ENCODE measurements around the gene SLC9A8. TPM values are rescaled to one million over a fixed set of nuclear protein-coding genes. Genes with fewer than 3 reads are reported as not detected.

Gene SLC9A8
- total RNA-seq, 4 donors from 2014 or later = 12.4 to 20.4 (median 15.1) TPM

- peaks cover 0 to 43% of the 10 kb centered on the region in 2 donors for H3K36me3 ChIP-seq
- ATAC-seq (no peak), DNase-seq (no peak)
- peaks cover 23 to 33% of the 10 kb centered on the region in 2 donors for H3K4me1 ChIP-seq
- in situ Hi-C loops (cut with MboI; ENCODE audit: low sequenced_read_pairs in 4 of 4) = no loop called here
- no peak overlapping the region for H3K4me3 ChIP-seq
- intact Hi-C loops (cut with DNase I; ENCODE audit: low total_unique reads) = no loop called here
- H3K9me3 ChIP-seq = no peaks in the 10 kb centered on the region
- H3K27me3 ChIP-seq = no peaks in the 10 kb centered on the region
- peak overlapping the region in 1 of 4 donors; percentile 16 for H3K27ac ChIP-seq
- TF ChIP-seq, protein P1, sequence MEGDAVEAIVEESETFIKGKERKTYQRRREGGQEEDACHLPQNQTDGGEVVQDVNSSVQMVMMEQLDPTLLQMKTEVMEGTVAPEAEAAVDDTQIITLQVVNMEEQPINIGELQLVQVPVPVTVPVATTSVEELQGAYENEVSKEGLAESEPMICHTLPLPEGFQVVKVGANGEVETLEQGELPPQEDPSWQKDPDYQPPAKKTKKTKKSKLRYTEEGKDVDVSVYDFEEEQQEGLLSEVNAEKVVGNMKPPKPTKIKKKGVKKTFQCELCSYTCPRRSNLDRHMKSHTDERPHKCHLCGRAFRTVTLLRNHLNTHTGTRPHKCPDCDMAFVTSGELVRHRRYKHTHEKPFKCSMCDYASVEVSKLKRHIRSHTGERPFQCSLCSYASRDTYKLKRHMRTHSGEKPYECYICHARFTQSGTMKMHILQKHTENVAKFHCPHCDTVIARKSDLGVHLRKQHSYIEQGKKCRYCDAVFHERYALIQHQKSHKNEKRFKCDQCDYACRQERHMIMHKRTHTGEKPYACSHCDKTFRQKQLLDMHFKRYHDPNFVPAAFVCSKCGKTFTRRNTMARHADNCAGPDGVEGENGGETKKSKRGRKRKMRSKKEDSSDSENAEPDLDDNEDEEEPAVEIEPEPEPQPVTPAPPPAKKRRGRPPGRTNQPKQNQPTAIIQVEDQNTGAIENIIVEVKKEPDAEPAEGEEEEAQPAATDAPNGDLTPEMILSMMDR (IDR thresholded peaks at IDR 0.05 in 4 of 5, conservative IDR thresholded peaks at IDR 0.05 in 1 of 5) = no peak
- TF ChIP-seq POLR2A (IDR thresholded peaks at IDR 0.05) = no peak
Observed at GRCh38 chr20:49906101-49906604, 93.5 kb downstream of the SLC9A8 start.

DNA sequence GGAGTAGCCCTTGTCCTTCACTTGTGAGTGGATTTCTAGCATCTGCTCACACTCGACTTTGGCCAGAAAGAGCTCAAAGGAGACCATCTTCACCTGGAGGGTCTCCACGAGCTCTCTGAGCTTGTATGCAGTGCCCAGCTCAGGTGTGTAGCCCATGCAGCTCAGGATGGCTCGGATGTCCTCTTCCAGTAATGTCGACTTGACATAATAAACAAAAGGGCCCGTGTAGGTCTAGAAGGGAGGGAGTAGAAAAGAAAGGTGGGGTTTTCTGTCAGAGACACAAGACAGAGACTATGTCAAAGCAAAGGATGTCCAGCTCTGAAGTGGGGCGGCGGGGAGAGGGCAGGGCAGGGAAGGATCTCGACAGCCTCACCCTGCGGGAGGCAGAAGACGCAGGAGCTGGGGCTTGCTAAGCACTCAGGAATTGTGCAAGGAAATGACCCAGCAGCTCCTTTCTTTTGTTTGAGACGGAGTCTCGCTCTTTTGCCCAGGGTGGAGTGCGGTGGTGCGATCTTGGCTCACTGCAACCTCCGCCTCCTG is 94.1 kb downstream of the SLC9A8 start:
- peaks cover 18 to 33% of the 10 kb centered on the region in 2 donors for H3K4me1 ChIP-seq
- in situ Hi-C loops (cut with MboI; ENCODE audit: low sequenced_read_pairs in 4 of 4) (no loop called here), intact Hi-C loops (cut with DNase I; ENCODE audit: low total_unique reads) (no loop called here)
- no peak for DNase-seq
- peaks cover 0 to 43% of the 10 kb centered on the region in 2 donors for H3K36me3 ChIP-seq
- TF ChIP-seq, protein P1 (IDR thresholded peaks at IDR 0.05 in 4 of 5, conservative IDR thresholded peaks at IDR 0.05 in 1 of 5) = no peak
- TF ChIP-seq POLR2A (IDR thresholded peaks at IDR 0.05) = no peak
- peak overlapping the region in 2 of 4 donors; percentile 15 to 16 for H3K27ac ChIP-seq
- H3K4me3 ChIP-seq = no peak overlapping the region
- no peak for ATAC-seq
- H3K27me3 ChIP-seq = no peaks in the 10 kb centered on the region
- H3K9me3 ChIP-seq = no peaks in the 10 kb centered on the region

GRCh38 chr20:49907405-49908257 is 95.0 kb downstream of the SLC9A8 start:
- no peak for TF ChIP-seq POLR2A (IDR thresholded peaks at IDR 0.05)
- TF ChIP-seq, protein P1 (IDR thresholded peaks at IDR 0.05 in 4 of 5, conservative IDR thresholded peaks at IDR 0.05 in 1 of 5) = no peak
- Histone ChIP-seq H3K9me3 (no peaks in the 10 kb centered on the region), H3K4me3 (no peak overlapping the region), H3K27ac (peak overlapping the region; percentile 92 to 100 (median 97)), H3K4me1 (peaks cover 17 to 41% of the 10 kb centered on the region in 2 donors), H3K27me3 (no peaks in the 10 kb centered on the region), H3K36me3 (peaks cover 0 to 43% of the 10 kb centered on the region in 2 donors)
- intact Hi-C loops (cut with DNase I; ENCODE audit: low total_unique reads) (no loop called here), in situ Hi-C loops (cut with MboI; ENCODE audit: low sequenced_read_pairs in 4 of 4) (no loop called here)
- DNase-seq = no peak
- no peak for ATAC-seq

- peak overlapping the region; percentile 92 to 100 (median 97) for H3K27ac ChIP-seq
- no peak overlapping the region for H3K4me3 ChIP-seq
- intact Hi-C loops (cut with DNase I; ENCODE audit: low total_unique reads) = no loop called here
- no peak for TF ChIP-seq POLR2A (IDR thresholded peaks at IDR 0.05)
- TF ChIP-seq, protein P1 (IDR thresholded peaks at IDR 0.05 in 4 of 5, conservative IDR thresholded peaks at IDR 0.05 in 1 of 5) = no peak
- no peak for ATAC-seq
- peaks cover 0 to 43% of the 10 kb centered on the region in 2 donors for H3K36me3 ChIP-seq
- H3K9me3 ChIP-seq = no peaks in the 10 kb centered on the region
- no peak for DNase-seq
- H3K4me1 ChIP-seq = peaks cover 22 to 47% of the 10 kb centered on the region in 2 donors
- in situ Hi-C loops (cut with MboI; ENCODE audit: low sequenced_read_pairs in 4 of 4) = no loop called here
- H3K27me3 ChIP-seq = no peaks in the 10 kb centered on the region
Observed at GRCh38 chr20:49908258-49908565, 95.6 kb downstream of the SLC9A8 start.

Data from gastrocnemius medialis (tissue), 4 donors.